Stimulated activated naive CD8-positive, alpha-beta T cell treated with anti-CD3 and anti-CD28 coated beads, Interleukin-15, amount 100 ng/mL, for 72 hours (primary cell): Measurements from ENCODE around the gene ADGRL1.
A peak's percentile ranks its signal among the peaks of the same experiment; 100 is the strongest.

ENCODE experiments used
- ATAC-seq: fragments of 150-1000 bp; cut with Tn5 transposase; 2 replicates; pipeline ENCODE4 v1.10.0; 2021; ENCODE audit warnings: mild to moderate bottlenecking, moderate library complexity
- DNase-seq, 2 donors: peaks; one replicate each; pipeline ENCODE4 v3.0.0; 2021 to 2022
- H3K27ac Mint-ChIP-seq, 2 donors: one replicate each; pipeline ENCODE4 v1.8.0; 2022; ENCODE audit warnings: mild to moderate bottlenecking in 2 of 2, mixed read lengths in 2 of 2, moderate library complexity in 2 of 2
- H3K27me3 Mint-ChIP-seq: one replicate; pipeline ENCODE4 v1.8.0; 2022; ENCODE audit warnings: mixed read lengths
- H3K4me1 Mint-ChIP-seq: one replicate; pipeline ENCODE4 v1.8.0; 2022; ENCODE audit warnings: mild to moderate bottlenecking, mixed read lengths
- H3K4me3 Mint-ChIP-seq, 2 donors: one replicate each; pipeline ENCODE4 v1.8.0; 2022; ENCODE audit warnings: mild to moderate bottlenecking in 2 of 2, mixed read lengths in 2 of 2, moderate library complexity in 1 of 2
- H3K9me3 Mint-ChIP-seq, 2 donors: one replicate each; pipeline ENCODE4 v1.8.0; 2022; ENCODE audit warnings: mixed read lengths in 2 of 2

ADGRL1 gene

GRCh38 chr19:14111486-14111885 is 94.5 kb downstream of the ADGRL1 start:
- DNase-seq (no peak), ATAC-seq (no peak)
- Mint-ChIP-seq H3K4me1 (peaks cover 56% of the 10 kb centered on the region), H3K27me3 (no peaks in the 10 kb centered on the region), H3K27ac (no peak overlapping the region), H3K9me3 (no peaks in the 10 kb centered on the region), H3K4me3 (no peak overlapping the region)

- Mint-ChIP-seq H3K4me3 (no peak overlapping the region), H3K9me3 (no peaks in the 10 kb centered on the region), H3K27me3 (no peaks in the 10 kb centered on the region), H3K27ac (no peak overlapping the region), H3K4me1 (peaks cover 47% of the 10 kb centered on the region)
- ATAC-seq: no peak
- DNase-seq: no peak
Observed at GRCh38 chr19:14110650-14111049, 95.3 kb downstream of the ADGRL1 start.

- Mint-ChIP-seq H3K27ac (no peak overlapping the region), H3K9me3 (no peaks in the 10 kb centered on the region), H3K4me3 (no peak overlapping the region), H3K27me3 (no peaks in the 10 kb centered on the region), H3K4me1 (peaks cover 23% of the 10 kb centered on the region)
- no peak for DNase-seq
- ATAC-seq: no peak
Observed at GRCh38 chr19:14107581-14108461, 98.1 kb downstream of the ADGRL1 start.

GRCh38 chr19:14106840-14107239 is 99.1 kb downstream of the ADGRL1 start:
- ATAC-seq: no peak
- DNase-seq: no peak

GRCh38 chr19:14105680-14106079 is 100.3 kb downstream of the ADGRL1 start:
- H3K4me1 Mint-ChIP-seq: peaks cover 10% of the 10 kb centered on the region
- no peaks in the 10 kb centered on the region for H3K9me3 Mint-ChIP-seq
- H3K4me3 Mint-ChIP-seq: no peak overlapping the region
- ATAC-seq: no peak
- DNase-seq: no peak
- H3K27ac Mint-ChIP-seq: no peak overlapping the region
- H3K27me3 Mint-ChIP-seq: no peaks in the 10 kb centered on the region

More at GRCh38 chr19:14106840-14107239, 99.1 kb downstream of the ADGRL1 start:
- Mint-ChIP-seq H3K9me3 (no peaks in the 10 kb centered on the region), H3K4me3 (no peak overlapping the region), H3K4me1 (peaks cover 17% of the 10 kb centered on the region), H3K27me3 (no peaks in the 10 kb centered on the region), H3K27ac (no peak overlapping the region)

- Mint-ChIP-seq H3K4me3 (no peak overlapping the region), H3K4me1 (peaks cover 6% of the 10 kb centered on the region), H3K27me3 (no peaks in the 10 kb centered on the region), H3K27ac (no peak overlapping the region), H3K9me3 (no peaks in the 10 kb centered on the region)
- DNase-seq (no peak), ATAC-seq (no peak)
Observed at GRCh38 chr19:14103310-14103709, 102.7 kb downstream of the ADGRL1 start.

- no peaks in the 10 kb centered on the region for H3K9me3 Mint-ChIP-seq
- DNase-seq (no peak), ATAC-seq (no peak)
- no peaks in the 10 kb centered on the region for H3K27me3 Mint-ChIP-seq
- H3K4me1 Mint-ChIP-seq: peaks cover 6% of the 10 kb centered on the region
- no peak overlapping the region for H3K4me3 Mint-ChIP-seq
- H3K27ac Mint-ChIP-seq: no peak overlapping the region
Observed at GRCh38 chr19:14102756-14103155, 103.2 kb downstream of the ADGRL1 start.

GRCh38 chr19:14102102-14102696 is 103.8 kb downstream of the ADGRL1 start:
- no peaks in the 10 kb centered on the region for H3K9me3 Mint-ChIP-seq
- DNase-seq: no peak
- H3K4me3 Mint-ChIP-seq: no peak overlapping the region
- ATAC-seq: no peak
- H3K4me1 Mint-ChIP-seq: peaks cover 6% of the 10 kb centered on the region
- H3K27me3 Mint-ChIP-seq: no peaks in the 10 kb centered on the region
- H3K27ac Mint-ChIP-seq: no peak overlapping the region

GRCh38 chr19:14101003-14101545 is 104.9 kb downstream of the ADGRL1 start:
- peak overlapping the region in 1 of 2 donors; percentile 12 for H3K27ac Mint-ChIP-seq
- peaks cover 6% of the 10 kb centered on the region for H3K4me1 Mint-ChIP-seq
- no peaks in the 10 kb centered on the region for H3K9me3 Mint-ChIP-seq
- H3K27me3 Mint-ChIP-seq: no peaks in the 10 kb centered on the region
- DNase-seq (no peak), ATAC-seq (no peak)
- H3K4me3 Mint-ChIP-seq: no peak overlapping the region
